GM18907 (cell line): ENCODE results near the gene HSPA5.
"Not testable (repeated sequence)": the region's sequence is repeated elsewhere in the genome, so short reads cannot be mapped to it uniquely, and the experiment has no call there.

ENCODE experiments used
- ATAC-seq: cut with Tn5 transposase; IDR thresholded peaks from one replicate; pipeline ENCODE4 v1.9.1; 2021; ENCODE audit warnings: mild to moderate bottlenecking, moderate library complexity; ENCODE audit not compliant: unreplicated experiment

The HSPA5 gene

GRCh38 chr9:125241000-125241862 is at the start of gene HSPA5:
Gene HSPA5 (minus strand): TSS chr9:125241343. CDS start chr9:125241126, 217 bp downstream.
- ATAC-seq = peak; percentile 93

- not testable (repeated sequence) for ATAC-seq
Observed at GRCh38 chr9:125286935-125287433, 45.8 kb upstream of the HSPA5 start.

- ATAC-seq = no peak
Observed at GRCh38 chr9:125284855-125285254, 43.7 kb upstream of the HSPA5 start.

- ATAC-seq = no peak
Observed at GRCh38 chr9:125280945-125281344, 39.8 kb upstream of the HSPA5 start.

GRCh38 chr9:125277411-125277810 is 36.3 kb upstream of the HSPA5 start:
- no peak for ATAC-seq

- no peak for ATAC-seq
Observed at GRCh38 chr9:125276771-125277170, 35.6 kb upstream of the HSPA5 start.

GRCh38 chr9:125272697-125273096 is 31.6 kb upstream of the HSPA5 start:
- ATAC-seq = no peak

GRCh38 chr9:125271081-125271480 is 29.9 kb upstream of the HSPA5 start:
- no peak for ATAC-seq

GRCh38 chr9:125269014-125269397 is 27.9 kb upstream of the HSPA5 start:
- ATAC-seq = no peak

GRCh38 chr9:125268394-125269013 is 27.4 kb upstream of the HSPA5 start:
- no peak for ATAC-seq

GRCh38 chr9:125264068-125264467 is 22.9 kb upstream of the HSPA5 start:
- ATAC-seq = not testable (repeated sequence)

GRCh38 chr9:125262294-125262991 is 21.3 kb upstream of the HSPA5 start:
- no peak for ATAC-seq

- peak; percentile 90 for ATAC-seq
Observed at GRCh38 chr9:125261501-125262293, 20.6 kb upstream of the HSPA5 start, which contains the start of gene GAPVD1. Gene GAPVD1 (plus strand): TSS chr9:125261826. CDS start chr9:125298922, 37,096 bp downstream.

- ATAC-seq = no peak
Observed at GRCh38 chr9:125260561-125260960, 19.4 kb upstream of the HSPA5 start.

- ATAC-seq = no peak
Observed at GRCh38 chr9:125258832-125259534, 17.8 kb upstream of the HSPA5 start.

- no peak for ATAC-seq
Observed at GRCh38 chr9:125258160-125258785, 17.1 kb upstream of the HSPA5 start.

- ATAC-seq = no peak
Observed at GRCh38 chr9:125255781-125256391, 14.7 kb upstream of the HSPA5 start.

- no peak for ATAC-seq
Observed at GRCh38 chr9:125254231-125254630, 13.1 kb upstream of the HSPA5 start.

- ATAC-seq = no peak
Observed at GRCh38 chr9:125246261-125246667, 5.1 kb upstream of the HSPA5 start.
